ENCODE results near the gene KRT74. TPM values are rescaled to one million over a fixed set of nuclear protein-coding genes. Genes with fewer than 3 reads are reported as not detected.
"Not testable (repeated sequence)": the region's sequence is repeated elsewhere in the genome, so short reads cannot be mapped to it uniquely, and the experiment has no call there.

Gene KRT74
- total RNA-seq, 1 experiment from 2014 or later: not detected

DNA sequence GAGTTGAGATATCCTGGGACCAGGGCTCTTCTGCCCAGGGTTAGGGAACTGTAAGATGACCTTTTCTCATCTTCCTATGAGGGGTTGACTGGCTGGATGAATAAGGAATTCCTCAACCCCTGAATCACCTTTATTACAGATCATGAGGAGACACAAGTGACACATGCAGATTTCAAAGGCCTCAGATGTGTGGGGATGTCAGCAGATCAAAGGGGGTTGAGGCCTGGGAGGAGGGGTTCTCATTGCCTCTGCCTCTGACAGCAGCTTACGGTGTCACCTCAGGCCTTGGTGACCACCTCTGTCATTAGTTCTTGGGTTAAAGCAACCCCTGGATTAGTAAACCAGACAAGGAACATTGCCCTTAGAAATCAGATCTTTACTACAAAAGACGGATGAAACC, 29.7 kb upstream of the KRT74 start:
- DNase-seq (ENCODE audit: low read depth): peak; percentile 5

DNA sequence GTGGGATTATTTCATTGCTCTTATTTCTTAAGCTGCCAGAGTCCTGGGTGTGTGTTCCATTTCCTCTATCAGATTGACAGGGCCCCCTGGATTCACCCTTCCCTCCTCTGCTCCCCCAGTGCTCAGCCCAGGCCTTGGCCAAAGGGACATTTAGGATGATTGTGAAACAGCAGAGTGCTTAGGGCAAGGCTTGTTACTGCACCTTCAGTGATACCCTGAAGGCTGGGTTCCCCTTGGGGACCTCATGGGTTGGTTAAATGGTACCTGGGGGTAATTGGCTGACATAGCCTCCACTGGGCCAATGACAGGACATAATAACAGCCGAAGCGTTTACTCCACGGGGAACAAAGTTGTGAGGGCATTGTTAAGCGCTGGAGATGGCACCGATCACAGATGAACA, 28.9 kb upstream of the KRT74 start:
- DNase-seq (ENCODE audit: low read depth): no peak

DNA sequence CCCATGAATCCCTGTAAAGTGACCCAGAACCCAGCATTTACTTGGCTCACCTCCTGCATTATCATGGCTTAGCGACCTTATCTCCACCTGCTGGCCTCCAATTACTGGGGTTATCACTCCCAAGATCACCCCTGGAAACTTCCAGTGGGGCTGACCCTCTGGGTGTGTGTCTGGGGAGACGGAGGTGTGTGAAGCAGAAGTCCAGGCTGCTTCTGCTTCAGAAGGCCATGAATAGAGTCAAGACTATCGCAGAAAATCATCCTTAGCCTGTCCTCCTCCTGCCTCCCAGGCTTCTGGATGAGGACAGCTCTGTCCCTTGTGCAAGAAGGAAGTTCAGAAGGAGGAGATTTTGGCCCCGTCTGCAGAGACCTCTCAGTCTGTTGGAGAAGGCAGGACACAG, 28.0 kb upstream of the KRT74 start:
- DNase-seq (ENCODE audit: low read depth): no peak

GRCh38 chr12:52600941-52601481, 27.4 kb upstream of the KRT74 start, which contains the start of gene KRT72:
Gene KRT72, minus strand, starts transcription at chr12:52601463. Its CDS starts 11 bp downstream, at chr12:52601452.
- DNase-seq (ENCODE audit: low read depth): no peak

DNA sequence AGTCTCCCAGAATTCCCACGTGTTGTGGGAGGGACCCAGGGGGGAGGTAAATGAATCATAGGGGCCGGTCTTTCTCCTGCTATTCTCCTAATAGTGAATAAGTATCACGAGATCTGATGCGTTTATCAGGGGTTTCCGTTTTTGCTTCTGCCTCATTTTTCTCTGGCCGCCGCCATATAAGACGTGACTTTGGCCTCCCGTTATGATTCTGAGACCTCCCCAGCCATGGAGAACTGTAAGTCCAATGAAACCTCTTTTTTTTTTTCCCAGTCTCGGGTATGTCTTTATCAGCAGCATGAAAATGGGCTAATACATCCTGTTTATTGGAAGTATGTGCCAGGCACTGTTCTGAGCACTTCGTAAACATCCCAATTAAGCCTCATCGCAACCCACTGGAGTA, 26.8 kb upstream of the KRT74 start:
- no peak for DNase-seq (ENCODE audit: low read depth)

DNA sequence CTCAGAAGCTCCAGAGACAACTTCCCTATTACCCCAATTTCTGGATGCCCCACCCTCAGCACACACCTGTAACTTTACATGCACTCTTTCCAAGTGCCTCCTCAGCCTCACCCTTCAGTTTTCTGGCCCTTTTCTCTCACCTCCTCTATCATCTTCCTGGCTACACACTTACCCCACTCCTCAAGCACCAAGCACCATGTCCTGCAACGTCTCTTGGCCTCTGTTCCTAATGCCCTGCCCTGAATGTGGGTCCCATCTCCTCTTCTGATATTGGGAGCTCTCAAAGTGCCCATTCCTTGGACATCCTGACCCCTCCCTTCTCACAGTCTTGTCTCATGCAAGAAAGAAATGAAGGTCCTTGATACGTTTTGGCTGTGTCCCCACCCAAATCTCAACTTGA, 26.4 kb upstream of the KRT74 start:
- no peak for DNase-seq (ENCODE audit: low read depth)

- no peak for DNase-seq (ENCODE audit: low read depth)
Observed at GRCh38 chr12:52598966-52599365, 25.3 kb upstream of the KRT74 start.

DNA sequence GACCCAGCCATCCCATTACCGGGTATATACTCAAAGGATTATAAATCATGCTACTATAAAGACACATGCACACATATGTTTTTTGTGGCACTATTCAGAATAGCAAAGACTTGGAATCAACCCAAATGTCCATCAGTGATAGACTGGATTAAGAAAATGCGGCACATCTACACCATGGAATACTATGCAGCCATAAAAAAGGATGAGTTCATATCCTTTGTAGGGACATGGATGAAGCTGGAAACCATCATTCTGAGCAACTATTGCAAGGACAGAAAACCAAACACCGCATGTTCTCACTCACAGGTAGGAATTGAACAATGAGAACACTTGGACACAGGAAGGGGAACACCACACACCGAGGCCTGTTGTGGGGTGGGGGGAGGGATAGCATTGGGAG, 20.6 kb upstream of the KRT74 start:
- DNase-seq (ENCODE audit: low read depth): not testable (repeated sequence)

DNA sequence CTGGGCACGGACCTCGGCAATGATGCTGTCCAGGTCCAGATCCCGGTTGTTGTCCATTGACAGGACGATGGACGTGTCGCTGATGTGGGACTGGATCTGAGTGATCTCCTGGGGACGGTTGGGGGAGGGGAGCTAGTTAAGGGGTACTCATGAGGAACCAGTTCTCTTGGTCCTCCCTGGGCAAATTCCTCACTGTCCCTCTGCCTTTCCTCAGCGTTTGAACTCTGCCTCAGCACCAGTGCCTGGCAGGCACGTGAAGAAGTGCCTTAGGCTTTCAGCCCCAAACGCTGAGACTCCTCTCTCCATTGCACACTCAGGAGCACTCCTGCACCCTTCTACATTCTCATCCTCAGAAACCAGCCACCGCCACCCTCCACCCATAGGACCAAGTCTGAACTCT, 17.9 kb upstream of the KRT74 start:
- no peak for DNase-seq (ENCODE audit: low read depth)

DNA sequence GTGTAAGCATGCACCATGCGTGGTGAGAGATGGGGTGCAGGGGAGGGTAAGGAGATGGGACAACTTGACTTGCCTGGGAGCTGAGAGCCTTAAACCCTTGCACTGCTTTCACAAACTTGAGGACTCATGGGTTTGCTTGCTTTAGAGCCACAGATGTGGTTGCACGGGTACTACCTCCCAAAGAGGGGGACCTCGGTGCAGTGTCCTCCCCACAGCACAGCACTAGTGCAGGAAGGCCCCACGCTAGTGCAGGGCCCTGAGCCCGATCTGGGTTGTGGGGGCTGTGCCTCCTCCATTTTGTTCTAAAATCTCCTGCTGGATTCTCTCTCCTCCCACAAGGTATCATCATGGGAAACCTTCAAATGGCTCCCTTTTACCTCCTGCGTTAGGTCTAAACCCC, 16.4 kb upstream of the KRT74 start:
- DNase-seq (ENCODE audit: low read depth): no peak

DNA sequence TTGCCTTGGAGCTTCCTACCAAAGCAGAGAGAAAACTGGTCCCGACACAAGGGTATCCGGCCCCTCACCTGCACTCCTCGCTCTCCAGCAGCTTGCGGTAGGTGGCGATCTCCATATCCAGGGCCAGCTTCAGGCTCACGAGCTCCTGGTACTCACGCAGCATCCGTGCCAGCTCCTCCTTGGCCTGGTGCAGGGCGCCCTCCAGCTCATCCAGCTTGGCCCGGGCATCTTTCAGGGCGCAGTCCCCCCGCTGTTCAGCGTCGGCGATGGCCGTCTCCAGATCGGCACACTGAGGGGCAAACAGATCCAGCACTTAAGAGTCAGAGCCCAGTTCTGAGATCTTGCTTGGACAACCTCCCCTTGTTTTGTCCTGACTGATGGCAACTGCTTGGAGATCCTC, 13.9 kb upstream of the KRT74 start:
- no peak for DNase-seq (ENCODE audit: low read depth)

DNA sequence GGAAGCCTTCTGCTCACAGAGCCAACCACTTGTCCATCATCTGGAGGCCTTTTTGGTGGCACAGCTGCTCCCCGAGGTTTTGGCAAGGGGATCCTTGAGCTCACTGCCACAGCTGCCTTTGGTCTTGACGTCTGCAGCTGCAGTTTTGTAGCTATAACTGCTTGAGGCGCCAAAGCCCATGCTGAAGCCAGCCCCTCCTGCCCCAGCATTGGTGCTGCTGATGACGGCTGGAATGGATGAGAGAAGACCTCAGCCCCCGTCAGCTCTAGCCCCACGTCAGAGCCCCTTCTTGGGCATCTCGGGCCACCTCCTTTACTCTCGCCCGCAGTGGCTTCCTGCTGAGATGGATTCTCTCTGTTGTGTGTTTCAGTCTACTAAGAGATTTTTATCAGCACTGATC, 12.3 kb upstream of the KRT74 start:
- DNase-seq (ENCODE audit: low read depth): no peak

GRCh38 chr12:52585066-52585465, 11.4 kb upstream of the KRT74 start:
- no peak for DNase-seq (ENCODE audit: low read depth)

GRCh38 chr12:52584156-52584682, 10.6 kb upstream of the KRT74 start:
- no peak for DNase-seq (ENCODE audit: low read depth)

DNA sequence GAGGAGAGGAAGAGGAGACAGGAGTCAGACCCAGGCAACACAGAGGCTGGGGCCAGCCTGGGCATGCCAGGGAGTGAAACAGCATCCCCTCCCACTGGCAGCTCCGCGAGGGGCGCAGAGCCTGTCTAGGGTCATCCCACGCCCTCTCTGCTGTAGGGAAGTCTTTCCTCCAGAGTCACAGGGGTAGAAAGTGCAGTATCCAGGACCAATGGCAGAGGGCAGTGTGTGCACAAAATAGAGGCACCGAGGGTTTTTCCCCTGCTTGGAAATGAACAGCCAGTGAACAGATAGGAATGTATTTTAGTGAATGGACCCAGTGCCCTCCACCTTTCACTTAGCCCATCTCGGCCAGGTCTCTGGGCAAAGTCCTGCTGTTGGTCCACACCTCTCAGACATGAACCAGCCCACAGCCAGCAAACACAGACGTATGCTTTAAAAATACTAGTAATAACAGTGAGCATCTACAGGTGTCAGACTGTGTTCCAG, 9.4 kb upstream of the KRT74 start:
- DNase-seq (ENCODE audit: low read depth): peak; percentile 52

GRCh38 chr12:52582486-52582885, 8.8 kb upstream of the KRT74 start:
- no peak for DNase-seq (ENCODE audit: low read depth)

DNA sequence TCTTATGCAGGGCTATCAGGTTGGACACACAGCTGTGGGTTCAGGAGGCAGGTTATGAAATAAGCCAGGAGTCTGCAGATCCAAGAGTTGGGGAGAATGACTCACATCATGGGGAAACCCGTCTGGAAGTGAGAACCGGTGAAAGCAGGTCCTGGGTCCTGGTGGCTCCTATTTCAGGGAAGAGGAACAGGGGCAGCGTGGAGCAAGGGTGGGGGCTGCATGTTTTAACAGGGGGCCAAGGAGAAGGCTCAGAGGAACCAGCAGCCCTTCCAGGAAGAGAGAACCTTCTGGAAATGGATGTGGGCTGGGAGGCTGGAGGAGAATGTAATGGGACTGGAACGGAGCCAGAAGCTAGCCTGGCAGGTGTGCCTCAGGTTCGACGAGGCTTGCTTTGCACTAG, 7.8 kb upstream of the KRT74 start:
- DNase-seq (ENCODE audit: low read depth): peak; percentile 44

DNA sequence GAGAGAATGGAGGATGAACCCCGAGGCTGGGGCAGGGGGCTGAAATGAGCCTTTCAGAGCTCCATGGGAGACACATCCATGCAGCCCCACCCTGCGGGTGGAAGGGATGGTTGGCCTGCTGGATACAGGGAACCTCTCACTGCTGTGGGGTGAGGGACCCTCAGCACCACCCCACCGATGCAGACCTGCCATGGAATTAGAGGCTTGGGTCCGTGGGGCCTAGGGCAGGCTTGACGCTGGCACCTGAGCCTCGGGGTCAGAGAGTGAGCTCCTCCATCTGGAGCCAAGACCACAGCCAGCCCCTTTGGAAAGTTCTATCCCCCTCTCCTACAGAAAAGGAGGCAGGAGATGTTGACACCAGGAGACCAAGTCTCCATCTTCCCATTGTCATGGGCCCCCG, 7.4 kb upstream of the KRT74 start:
- DNase-seq (ENCODE audit: low read depth): no peak

GRCh38 chr12:52580496-52580895, 6.9 kb upstream of the KRT74 start:
- DNase-seq (ENCODE audit: low read depth): no peak

DNA sequence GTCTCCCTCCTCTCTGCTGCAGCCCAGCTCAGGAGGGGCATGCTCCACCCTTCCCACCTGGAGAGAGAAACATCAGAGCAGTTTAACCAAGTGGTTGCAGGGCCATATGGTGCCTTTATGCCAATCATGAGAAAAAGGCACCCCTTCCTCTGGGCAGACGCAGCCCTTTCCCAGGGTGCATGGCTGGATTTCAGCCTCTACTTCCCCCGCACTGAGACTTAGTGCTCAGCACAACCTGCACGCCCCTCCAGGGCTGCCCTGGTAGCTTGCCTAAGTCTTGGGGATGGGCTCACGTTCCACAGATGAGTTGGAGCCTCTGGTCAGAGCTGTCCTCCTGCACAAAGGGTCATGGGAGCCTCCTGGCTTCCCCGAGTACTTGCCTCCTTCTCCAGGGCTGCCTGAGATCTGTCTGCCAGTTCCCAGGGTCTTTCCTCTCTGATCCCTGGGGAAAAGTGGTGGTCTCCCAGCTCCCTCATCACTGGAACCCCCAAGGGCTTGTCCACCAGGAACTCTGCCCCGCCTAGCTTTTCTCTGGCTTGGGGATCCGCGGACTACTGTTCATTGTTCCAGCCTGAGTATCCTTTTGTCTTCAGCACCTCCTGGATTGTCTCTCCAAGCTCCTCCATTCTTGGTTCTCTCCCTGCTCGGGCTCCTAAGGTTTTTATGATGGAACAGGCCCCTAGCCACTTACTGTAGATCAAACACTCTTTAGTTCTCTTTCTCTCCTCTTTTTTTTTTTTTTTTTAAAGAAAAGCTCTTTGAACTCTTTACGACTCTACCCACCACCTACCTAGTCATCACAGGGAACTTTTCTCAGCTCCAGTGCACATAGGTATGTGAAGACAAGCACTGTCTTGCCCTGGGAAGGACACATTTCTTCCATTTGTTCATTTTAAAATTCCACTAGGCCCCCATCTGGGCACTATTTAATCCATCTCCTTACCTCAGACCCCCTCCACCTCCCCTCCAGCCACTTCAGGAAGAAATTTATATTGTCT, 6.1 kb upstream of the KRT74 start:
- DNase-seq (ENCODE audit: low read depth): no peak

GRCh38 chr12:52578469-52578868, 4.8 kb upstream of the KRT74 start:
- no peak for DNase-seq (ENCODE audit: low read depth)

DNA sequence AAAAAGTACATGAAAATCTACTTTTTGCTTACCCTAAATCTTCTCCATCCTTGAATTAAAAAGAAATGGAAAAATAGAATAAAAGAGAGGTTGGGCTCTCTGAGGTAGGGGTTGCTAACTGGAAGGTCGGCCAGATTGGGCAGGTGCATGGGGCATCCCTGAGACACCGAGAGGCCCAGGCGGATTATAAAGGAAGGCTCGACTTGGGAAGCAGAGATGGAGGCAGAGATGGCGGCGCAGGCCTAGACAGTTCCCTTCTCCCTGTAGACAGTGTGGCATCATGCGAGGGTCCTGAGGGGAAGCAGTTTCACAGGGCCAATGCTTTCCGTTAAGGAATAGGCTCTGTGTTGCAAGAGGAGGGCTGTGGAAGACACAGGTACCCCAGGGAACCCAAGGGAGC, 3.7 kb upstream of the KRT74 start:
- DNase-seq (ENCODE audit: low read depth): no peak

DNA sequence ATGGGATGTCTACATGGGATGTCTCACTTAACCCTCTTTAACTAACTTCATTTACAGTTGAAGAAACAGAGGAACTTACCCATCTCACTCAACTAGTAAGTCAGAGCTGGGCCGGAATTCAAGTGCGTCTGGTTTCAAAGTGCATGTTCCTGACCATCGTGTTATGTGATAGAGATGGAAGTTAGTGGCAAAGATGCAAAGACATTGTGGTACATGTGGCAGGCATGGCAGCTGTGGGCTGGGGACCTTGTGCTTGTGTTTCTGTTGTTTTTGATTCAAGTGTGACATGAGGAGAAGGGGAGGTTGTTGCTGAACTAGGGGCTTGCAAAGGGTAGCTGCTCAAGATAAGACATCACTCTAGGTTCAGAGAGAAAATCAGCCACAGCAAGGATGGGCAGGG, 2.3 kb upstream of the KRT74 start:
- DNase-seq (ENCODE audit: low read depth): no peak

All from M059J (cell line).